WTC11 (cell line): Measurements from ENCODE around the gene SPART. TPM values are rescaled to one million over a fixed set of nuclear protein-coding genes. Genes with fewer than 3 reads are reported as not detected.

Experiments used
- ATAC-seq: fragments of 200-7000 bp; cut with Tn5 transposase; 2 replicates; pipeline ENCODE4 v1.10.0; 2021; ENCODE audit warnings: mild to moderate bottlenecking, moderate library complexity
- CTCF ChIA-PET: fragments of 300-600 bp; sonication (Branson Sonifier 250); formaldehyde crosslinking; loops from one replicate; lab custom pipeline; 2021; ENCODE audit warnings: antibody characterized with exemption; lab: Charles Lee
- POLR2A ChIA-PET: fragments of 350-600 bp; sonication (Branson Sonifier 250); formaldehyde crosslinking; loops from one replicate; lab custom pipeline; 2021; ENCODE audit warnings: antibody characterized with exemption; lab: Charles Lee
- DNase-seq: peaks from one replicate; pipeline ENCODE4 v3.0.0; 2021; ENCODE audit warnings: low spot score
- H3K27ac Mint-ChIP-seq: 2 replicates; pipeline ENCODE4 v1.8.0; 2021; ENCODE audit warnings: mixed read lengths
- H3K27me3 Mint-ChIP-seq: 2 replicates; pipeline ENCODE4 v1.8.0; 2021; ENCODE audit warnings: low read depth, mild to moderate bottlenecking, moderate library complexity, mixed read lengths
- H3K36me3 Mint-ChIP-seq: 2 replicates; pipeline ENCODE4 v1.8.0; 2021; ENCODE audit warnings: mixed read lengths
- H3K4me1 Mint-ChIP-seq: 2 replicates; pipeline ENCODE4 v1.8.0; 2022; ENCODE audit warnings: mixed read lengths
- H3K4me3 Mint-ChIP-seq: 2 replicates; pipeline ENCODE4 v1.8.0; 2021; ENCODE audit warnings: mild to moderate bottlenecking, moderate library complexity, mixed read lengths
- H3K9me3 Mint-ChIP-seq: 2 replicates; pipeline ENCODE4 v1.8.0; 2021; ENCODE audit warnings: mixed read lengths
- AFF4 ChIP-seq: sonication (generic); formaldehyde crosslinking; IDR thresholded peaks from 2 replicates; pipeline ENCODE4 v1.8.1; 2023; ENCODE audit warnings: mild to moderate bottlenecking, missing genetic modification reagents, borderline replicate concordance
- CREM ChIP-seq: sonication (generic); formaldehyde crosslinking; IDR thresholded peaks from 2 replicates; pipeline ENCODE4 v1.8.1; 2022; ENCODE audit warnings: mild to moderate bottlenecking, missing genetic modification reagents, moderate library complexity
- E2F1 ChIP-seq: sonication (generic); formaldehyde crosslinking; IDR thresholded peaks from 2 replicates; pipeline ENCODE4 v1.8.0; 2022; ENCODE audit warnings: mild to moderate bottlenecking, missing genetic modification reagents
- ELF4 ChIP-seq: sonication (generic); formaldehyde crosslinking; IDR thresholded peaks from 2 replicates; pipeline ENCODE4 v1.8.1; 2022; ENCODE audit warnings: low read depth, mild to moderate bottlenecking, moderate library complexity, missing genetic modification reagents
- EMX1 ChIP-seq: fragments of 250-450 bp; sonication (Bioruptor Pico); IDR thresholded peaks from 2 replicates; pipeline ENCODE4 v1.8.0; 2021; ENCODE audit warnings: mild to moderate bottlenecking
- ERG ChIP-seq: fragments of 250-450 bp; sonication (Bioruptor Pico); IDR thresholded peaks from 2 replicates; pipeline ENCODE4 v1.8.0; 2021; ENCODE audit warnings: mild to moderate bottlenecking
- GABPB1 ChIP-seq: sonication (generic); formaldehyde crosslinking; IDR thresholded peaks from 2 replicates; pipeline ENCODE4 v1.8.1; 2023; ENCODE audit warnings: mild to moderate bottlenecking, missing genetic modification reagents
- GRHL2 ChIP-seq: fragments of 250-450 bp; sonication (Bioruptor Pico); IDR thresholded peaks from 2 replicates; pipeline ENCODE4 v1.8.0; 2022; ENCODE audit warnings: mild to moderate bottlenecking, moderate library complexity; ENCODE audit not compliant: insufficient replicate concordance, severe bottlenecking
- HMGA2 ChIP-seq: fragments of 250-450 bp; sonication (Bioruptor Pico); IDR thresholded peaks from 2 replicates; pipeline ENCODE4 v1.4.0; 2021; ENCODE audit warnings: mild to moderate bottlenecking, moderate library complexity
- MXD4 ChIP-seq: fragments of 250-450 bp; sonication (Bioruptor Pico); IDR thresholded peaks from 2 replicates; pipeline ENCODE4 v1.8.0; 2021; ENCODE audit warnings: mild to moderate bottlenecking, moderate library complexity, borderline replicate concordance
- OVOL2 ChIP-seq: fragments of 250-450 bp; sonication (Bioruptor Pico); IDR thresholded peaks from 2 replicates; pipeline ENCODE4 v1.9.0; 2021; ENCODE audit warnings: mild to moderate bottlenecking, borderline replicate concordance
- PRRX2 ChIP-seq: fragments of 250-450 bp; sonication (Bioruptor Pico); IDR thresholded peaks from 2 replicates; pipeline ENCODE4 v1.8.0; 2021; ENCODE audit warnings: mild to moderate bottlenecking
- TEAD1 ChIP-seq: sonication (generic); formaldehyde crosslinking; IDR thresholded peaks from 2 replicates; pipeline ENCODE4 v1.8.0; 2022; ENCODE audit warnings: mild to moderate bottlenecking, missing genetic modification reagents
- TEAD4 ChIP-seq: sonication (generic); formaldehyde crosslinking; IDR thresholded peaks from 2 replicates; pipeline ENCODE4 v1.8.0; 2022; ENCODE audit warnings: mild to moderate bottlenecking, missing genetic modification reagents
- USF1 ChIP-seq: sonication (generic); formaldehyde crosslinking; IDR thresholded peaks from 2 replicates; pipeline ENCODE4 v1.8.0; 2022; ENCODE audit warnings: mild to moderate bottlenecking, missing genetic modification reagents
- ZNF121 ChIP-seq: sonication (generic); formaldehyde crosslinking; IDR thresholded peaks from 2 replicates; pipeline ENCODE4 v1.8.0; 2023; ENCODE audit warnings: missing genetic modification reagents
- ZNF317 ChIP-seq: sonication (generic); formaldehyde crosslinking; IDR thresholded peaks from 2 replicates; pipeline ENCODE4 v1.8.1; 2023; ENCODE audit warnings: low read depth, mild to moderate bottlenecking, moderate library complexity, missing genetic modification reagents, borderline replicate concordance
- ZNF423 ChIP-seq: fragments of 250-450 bp; sonication (Bioruptor Pico); IDR thresholded peaks from 2 replicates; pipeline ENCODE4 v2.1.2; 2022; ENCODE audit warnings: mild to moderate bottlenecking, moderate library complexity
- ZNF425 ChIP-seq: fragments of 250-450 bp; sonication (Bioruptor Pico); conservative IDR thresholded peaks from 2 replicates; pipeline ENCODE4 v1.9.0; 2021; ENCODE audit warnings: mild to moderate bottlenecking
- ZNF512 ChIP-seq: sonication (generic); formaldehyde crosslinking; IDR thresholded peaks from 2 replicates; pipeline ENCODE4 v1.8.1; 2022; ENCODE audit warnings: missing genetic modification reagents, borderline replicate concordance
- total RNA-seq: library from RNA; stranded (reverse); gene quantifications from 3 replicates; pipeline ENCODE4 v1.2.3, GENCODE V29; 2021

SPART gene
- total RNA-seq, 1 experiment from 2014 or later = 95.7 TPM

GRCh38 chr13:36286006-36286405, 60.2 kb downstream of the SPART start:
- no peak for TF ChIP-seq GRHL2 (CRISPR knock-in tag)
- no peak for TF ChIP-seq E2F1 (CRISPR knock-in tag)
- no peak for TF ChIP-seq ZNF121 (CRISPR knock-in tag)
- TF ChIP-seq CREM (CRISPR knock-in tag) = no peak
- TF ChIP-seq ERG (CRISPR knock-in tag) = no peak
- TF ChIP-seq MXD4 (CRISPR knock-in tag) = no peak
- no peak for TF ChIP-seq PRRX2 (CRISPR knock-in tag)
- TF ChIP-seq TEAD1 (CRISPR knock-in tag) = no peak
- TF ChIP-seq AFF4 (CRISPR knock-in tag) = no peak
- TF ChIP-seq GABPB1 = no peak
- no peak for TF ChIP-seq HMGA2 (CRISPR knock-in tag)
- no peak for TF ChIP-seq ZNF425 (CRISPR knock-in tag)
- TF ChIP-seq ZNF317 (CRISPR knock-in tag) = no peak
- TF ChIP-seq OVOL2 (CRISPR knock-in tag) = no peak
- no peak for TF ChIP-seq ZNF512 (CRISPR knock-in tag)
- TF ChIP-seq ZNF423 (CRISPR knock-in tag) = no peak
- no peak for TF ChIP-seq EMX1 (CRISPR knock-in tag)
- no peak for TF ChIP-seq ELF4 (CRISPR knock-in tag)
- TF ChIP-seq TEAD4 = no peak
- TF ChIP-seq USF1 (CRISPR knock-in tag) = no peak
- ChIA-PET CTCF (no interaction called here), POLR2A (no interaction called here)
- peaks cover 58% of the 10 kb centered on the region for H3K36me3 Mint-ChIP-seq
- H3K27ac Mint-ChIP-seq = no peak overlapping the region; the same call in 1 of the 2 replicates
- H3K27me3 Mint-ChIP-seq = 0 out of 2 replicates have a peak, but pooled peaks cover 3% of the 10 kb centered on the region
- H3K4me1 Mint-ChIP-seq = peaks cover 19% of the 10 kb centered on the region
- H3K4me3 Mint-ChIP-seq = no peak overlapping the region
- H3K9me3 Mint-ChIP-seq = peaks cover 31% of the 10 kb centered on the region
- no peak for DNase-seq
- no peak for ATAC-seq
